Cardiac septum (tissue), 1 donor: ENCODE results near the gene GUCA2A. TPM values are rescaled to one million over a fixed set of nuclear protein-coding genes. Genes with fewer than 3 reads are reported as not detected.

Experiments
- DNase-seq: peaks from one replicate; pipeline ENCODE4 v3.0.0-alpha.2; 2020; ENCODE audit warnings: low spot score
- intact Hi-C: fragments of 100-400 bp; cut with DNase I; formaldehyde crosslinking; loops from one replicate; pipeline ENCODE4 v1.14.0; 2022
- total RNA-seq: library from RNA; stranded (reverse); fragmentation: NEBNext Ultra II Directional; extraction: Animal tissue kit (Norgen Biotek cat#: 25700); gene quantifications from one replicate; pipeline ENCODE4 v1.2.1, GENCODE V29; 2021
- donor health status: DM: no; HTN: no; CAD: no.

GUCA2A gene
- total RNA-seq, 1 donor from 2014 or later = not detected

- no peak for DNase-seq
- intact Hi-C loops = no loop called here
Observed at GRCh38 chr1:42163114-42163513, 1.4 kb downstream of the GUCA2A start.

GRCh38 chr1:42162181-42162580 is 2.4 kb downstream of the GUCA2A start:
- intact Hi-C loops = no loop called here
- no peak for DNase-seq

GRCh38 chr1:42158189-42158588 is 6.4 kb downstream of the GUCA2A start:
- intact Hi-C loops = no loop called here
- DNase-seq = no peak

GRCh38 chr1:42157667-42158066 is 6.9 kb downstream of the GUCA2A start:
- DNase-seq = no peak
- intact Hi-C loops = no loop called here

DNA sequence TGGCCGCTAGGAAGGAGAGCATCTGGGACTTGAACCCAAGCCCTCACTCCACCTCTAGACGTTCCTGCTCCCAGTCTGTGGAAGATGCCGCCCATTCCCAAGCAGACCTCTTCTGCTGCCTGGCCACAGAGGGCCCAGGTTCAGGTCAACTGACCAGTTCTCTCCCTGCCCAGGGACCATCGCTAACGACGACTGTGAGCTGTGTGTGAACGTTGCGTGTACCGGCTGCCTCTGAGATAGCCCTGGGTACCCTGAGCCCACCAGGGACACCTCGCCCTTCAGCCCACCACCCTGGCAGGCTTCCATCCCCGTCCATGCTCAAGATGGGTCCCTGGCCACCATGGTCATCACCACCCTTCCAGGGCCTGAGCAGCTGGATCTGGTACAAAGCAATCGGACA is 9.2 kb downstream of the GUCA2A start:
- intact Hi-C loops = no loop called here
- DNase-seq = no peak

- no peak for DNase-seq
- intact Hi-C loops = no loop called here
Observed at GRCh38 chr1:42154685-42155084, 9.9 kb downstream of the GUCA2A start.

- intact Hi-C loops = no loop called here
- DNase-seq = no peak
Observed at GRCh38 chr1:42153624-42154023, 10.9 kb downstream of the GUCA2A start.

- DNase-seq = no peak
- intact Hi-C loops = no loop called here
Observed at GRCh38 chr1:42152907-42153600, 11.5 kb downstream of the GUCA2A start, which contains the start of gene GUCA2B. TSS of gene GUCA2B (plus strand) at chr1:42153410. CDS start at chr1:42153451, 41 bp downstream.

DNA sequence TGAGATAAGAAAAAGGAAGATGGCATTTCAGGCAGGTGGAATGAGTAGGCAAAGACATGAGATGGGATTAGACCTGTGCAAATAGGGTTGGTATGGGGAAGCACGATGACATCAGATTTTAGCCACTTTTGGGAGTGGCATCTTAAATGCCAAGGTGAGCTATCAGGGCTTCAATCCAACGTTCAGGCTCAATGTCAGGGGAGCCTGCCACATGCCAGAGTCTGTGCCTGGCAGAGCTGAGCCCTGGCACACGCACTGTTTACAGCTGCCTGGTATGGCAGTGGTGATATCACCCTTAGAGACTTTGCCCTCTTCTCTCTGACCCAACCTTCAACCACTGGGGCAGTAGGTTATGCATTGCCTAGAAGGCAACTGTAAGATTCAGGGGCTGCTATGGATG is 12.4 kb downstream of the GUCA2A start:
- no peak for DNase-seq
- intact Hi-C loops = no loop called here

DNA sequence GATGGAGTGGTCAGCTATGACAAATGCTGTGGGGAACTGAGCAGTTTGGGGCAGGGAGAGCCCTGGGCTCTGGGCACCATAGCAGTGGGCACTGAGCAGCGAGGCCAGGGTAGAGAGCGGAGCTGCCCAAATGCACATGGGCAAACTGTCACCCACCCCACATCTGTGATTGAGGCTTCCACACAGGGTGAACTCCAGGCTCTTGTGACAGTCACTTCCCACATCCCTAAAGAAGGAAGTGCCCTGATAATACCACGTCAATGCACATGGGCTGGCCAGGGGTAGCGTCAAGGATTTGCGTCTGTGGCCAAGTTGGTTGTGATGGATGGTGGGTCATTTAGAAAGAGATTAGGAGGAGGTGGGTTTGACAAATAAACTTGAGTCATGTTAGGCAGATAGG is 13.9 kb downstream of the GUCA2A start:
- intact Hi-C loops = no loop called here
- DNase-seq = no peak

GRCh38 chr1:42148166-42148565 is 16.4 kb downstream of the GUCA2A start:
- DNase-seq = no peak
- intact Hi-C loops = loop anchor here (5.0 kb wide), 1 partner anchor 599 kb away; no protein-coding TSS in a partner anchor

DNA sequence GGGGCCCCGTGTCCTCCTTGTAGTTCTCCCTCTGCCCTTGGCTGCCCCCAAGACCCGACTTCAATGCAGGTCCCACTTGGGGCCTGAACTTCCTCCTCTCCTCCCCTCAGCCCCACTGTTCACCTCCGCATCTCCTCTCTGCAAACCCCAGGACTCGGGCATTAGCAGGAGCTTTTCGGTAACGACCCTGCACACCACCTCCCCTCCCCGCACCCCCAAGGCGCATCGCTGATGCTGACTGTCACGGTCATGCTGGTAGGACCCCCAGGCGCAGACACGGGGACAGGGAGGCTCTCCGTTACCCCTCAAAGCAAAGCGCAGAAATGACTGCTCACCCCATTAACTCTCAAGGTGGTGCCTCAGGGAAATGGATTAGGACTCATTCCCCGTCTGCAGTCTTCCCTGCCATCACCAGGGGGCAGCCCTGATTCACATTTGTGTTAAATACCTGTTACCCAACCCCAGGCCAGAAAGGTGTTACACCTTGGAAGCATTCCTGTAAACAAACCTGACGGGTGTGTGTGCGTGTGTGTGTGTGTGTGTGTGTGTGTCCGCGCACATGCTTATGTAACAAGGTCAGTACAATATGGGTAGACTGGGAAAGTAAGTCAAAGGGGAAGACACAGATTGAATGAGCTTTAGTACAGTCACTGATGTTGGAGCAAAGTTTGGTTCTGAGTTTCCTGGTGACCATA is 17.8 kb downstream of the GUCA2A start:
- intact Hi-C loops = loop anchor here (1.0 to 5.0 kb wide), 2 partner anchors 27 to 601 kb away; no protein-coding TSS in a partner anchor
- DNase-seq = no peak

GRCh38 chr1:42145764-42146625 is 18.6 kb downstream of the GUCA2A start:
- no peak for DNase-seq
- intact Hi-C loops = loop anchor here (1.0 to 5.0 kb wide), 2 partner anchors 27 to 601 kb away; no protein-coding TSS in a partner anchor

DNA sequence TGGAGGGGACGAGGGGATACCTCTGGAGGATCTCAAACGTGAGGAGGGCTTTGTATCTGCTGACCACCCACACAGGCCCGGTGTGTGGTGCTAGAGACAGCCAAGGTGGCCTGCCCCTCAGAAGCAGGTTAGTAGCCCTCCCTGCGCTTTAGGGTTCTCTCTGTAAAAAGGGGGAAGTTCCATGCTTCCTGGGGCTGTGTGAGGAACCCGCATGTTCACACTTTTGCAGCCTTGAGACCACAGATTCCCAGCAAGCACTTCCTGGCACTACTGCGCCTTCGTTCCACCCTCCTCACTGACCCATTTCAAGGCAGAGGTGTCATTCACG is 19.2 kb downstream of the GUCA2A start:
- DNase-seq = no peak
- intact Hi-C loops = loop anchor here (5.0 kb wide), 1 partner anchor 602 kb away; no protein-coding TSS in a partner anchor

DNA sequence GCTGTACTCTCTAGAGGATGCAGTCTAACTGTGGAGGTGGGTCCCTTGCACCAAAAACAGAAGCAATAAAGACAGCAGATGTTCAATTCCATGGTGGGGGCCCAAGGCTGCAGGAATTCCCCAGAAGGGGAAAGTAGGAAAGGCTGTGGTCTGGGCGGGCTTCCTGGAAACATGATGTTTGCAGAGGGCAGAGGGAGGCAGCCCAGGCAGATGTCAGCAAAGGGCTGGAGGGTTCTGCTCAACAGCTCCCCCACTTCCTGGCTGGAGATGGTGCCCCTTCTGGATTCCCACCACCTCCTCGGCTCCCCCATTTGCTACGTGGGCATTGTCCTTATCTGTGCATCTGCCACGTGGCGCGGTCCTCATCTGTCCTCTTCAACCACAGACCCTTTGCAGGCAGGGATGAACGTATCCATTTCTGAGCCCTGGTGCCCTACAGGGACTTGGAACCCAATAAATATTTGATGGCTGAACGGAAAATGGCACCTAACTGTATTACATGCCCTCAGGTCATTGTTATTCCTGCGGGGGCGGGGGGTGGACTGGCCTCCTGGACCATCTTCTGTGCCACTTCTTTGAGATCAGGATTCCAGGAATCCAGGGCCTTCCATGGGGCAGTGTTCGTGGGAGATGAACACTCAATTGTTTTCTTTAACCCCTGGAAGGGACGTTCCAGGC is 19.7 kb downstream of the GUCA2A start:
- intact Hi-C loops = loop anchor here (5.0 kb wide), 1 partner anchor 602 kb away; no protein-coding TSS in a partner anchor
- no peak for DNase-seq

- DNase-seq = no peak
- intact Hi-C loops = no loop called here
Observed at GRCh38 chr1:42143896-42144710, 20.4 kb downstream of the GUCA2A start.

DNA sequence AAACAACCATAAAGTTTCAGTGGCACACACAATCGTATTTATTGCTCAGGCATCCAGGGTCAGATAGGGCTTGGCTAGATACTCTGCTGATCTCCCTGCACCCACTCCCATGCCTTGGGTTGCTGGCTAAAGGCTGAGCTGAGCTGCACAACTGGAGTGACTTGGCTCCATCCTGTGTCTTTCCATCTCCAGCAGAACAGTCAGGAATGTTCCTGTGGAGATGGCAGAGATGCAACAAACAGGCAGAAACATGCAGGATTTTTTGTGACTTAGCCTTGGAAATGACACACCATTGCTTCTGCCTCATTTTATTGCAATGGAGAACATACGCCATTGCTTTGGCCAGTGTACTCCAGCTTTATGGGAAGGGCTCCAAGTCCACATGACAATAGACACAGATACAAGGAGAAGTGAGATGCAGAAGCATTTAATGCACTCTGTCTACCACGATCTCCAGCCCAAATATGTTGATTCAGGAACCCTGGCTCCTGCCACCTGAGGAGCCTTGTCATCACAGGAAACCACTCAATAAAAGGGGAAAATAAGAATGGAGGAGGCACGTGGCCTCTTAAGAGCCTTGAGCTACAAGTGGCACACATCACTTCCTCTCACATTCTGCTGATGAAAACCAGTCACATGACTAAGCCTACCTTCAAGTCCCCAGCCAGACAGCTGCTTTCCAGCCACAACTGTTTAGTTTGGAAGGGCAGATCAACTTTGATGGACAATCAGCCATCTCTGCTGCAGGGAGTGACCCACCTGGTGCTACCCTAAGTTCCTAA is 21.5 kb downstream of the GUCA2A start:
- intact Hi-C loops = no loop called here
- no peak for DNase-seq

DNA sequence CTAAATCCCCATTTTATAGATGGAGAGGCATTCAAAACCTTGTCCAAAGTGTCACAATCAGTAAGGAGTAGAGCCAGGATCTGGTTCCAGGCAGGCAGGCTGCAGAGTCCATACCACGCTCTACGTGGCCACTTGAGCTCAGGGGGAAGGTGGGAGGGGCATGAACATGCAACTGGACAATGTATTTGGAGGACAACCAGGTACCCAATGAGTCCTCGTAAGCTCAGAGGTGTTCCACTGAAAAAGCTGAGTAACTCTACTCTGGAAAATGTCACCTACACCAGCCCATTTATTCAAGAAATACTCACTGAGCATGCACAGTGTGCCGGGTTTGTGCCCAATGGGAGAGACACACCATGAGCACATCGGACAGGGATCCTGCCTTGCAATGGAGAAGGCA is 22.6 kb downstream of the GUCA2A start:
- no peak for DNase-seq

More for the DNA sequence above, 22.6 kb downstream of the GUCA2A start:
- intact Hi-C loops = no loop called here
